Activated gamma-delta T cell treated with Interleukin-2 at 50 U/mL for 16 hours (primary cell): ENCODE measurements around the gene KDM8.

Experiments
- DNase-seq: peaks from one replicate; pipeline ENCODE4 v3.0.0-alpha.2; 2020

The KDM8 gene

DNA sequence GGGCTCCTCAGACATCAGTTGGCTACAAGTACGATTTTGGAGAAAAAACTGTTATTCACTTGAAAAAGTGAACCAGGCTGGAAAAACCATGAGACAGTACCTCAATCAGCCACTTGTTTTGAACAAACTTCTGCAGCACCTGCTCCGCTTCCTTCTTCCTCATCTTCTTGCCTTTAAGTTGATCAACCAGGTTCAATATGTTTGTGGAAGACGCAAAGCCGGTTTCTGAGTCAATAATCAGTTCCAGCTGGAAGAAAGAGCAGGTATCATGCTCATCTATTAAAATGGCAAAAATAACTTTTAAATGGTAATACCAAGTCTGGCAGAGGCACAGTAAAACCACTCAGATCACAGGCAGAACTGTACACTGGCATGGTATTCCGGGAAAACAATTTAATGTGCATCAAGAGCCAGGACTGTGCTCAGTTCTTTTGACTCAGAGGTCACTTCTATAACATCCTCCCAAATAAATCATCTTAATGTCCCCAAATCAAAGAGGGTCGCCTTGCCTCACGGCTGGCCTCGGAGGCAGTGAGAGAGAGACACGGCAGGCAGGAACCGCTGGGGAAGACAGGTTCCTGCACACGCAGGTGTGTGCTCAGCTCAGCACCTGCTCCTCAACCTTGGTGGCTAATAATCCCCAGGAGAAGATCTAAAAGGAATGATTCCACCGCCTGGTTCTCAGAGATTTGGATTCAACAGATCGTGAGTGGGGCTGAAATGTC is 29.7 kb downstream of the KDM8 start:
- no peak for DNase-seq

DNA sequence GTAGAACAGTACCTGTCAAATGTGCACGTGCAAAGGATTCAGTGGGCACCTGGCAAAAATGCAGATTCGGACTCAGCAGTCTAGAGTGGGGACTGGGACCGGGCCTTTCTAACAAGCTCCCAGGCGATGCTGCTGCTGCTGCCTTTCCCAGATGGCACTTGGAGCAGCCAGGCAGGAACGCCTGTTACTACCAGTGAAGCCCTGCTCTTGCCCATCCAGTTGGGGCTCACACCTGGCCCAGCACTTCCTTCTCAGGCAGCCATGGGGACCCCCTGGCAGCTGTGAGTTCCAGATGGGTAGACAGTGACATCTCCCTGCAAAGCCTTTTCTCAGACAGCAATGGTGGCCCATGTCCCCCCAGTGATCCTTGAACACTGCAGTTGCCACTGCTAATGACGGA is 30.4 kb downstream of the KDM8 start:
- DNase-seq: no peak

DNA sequence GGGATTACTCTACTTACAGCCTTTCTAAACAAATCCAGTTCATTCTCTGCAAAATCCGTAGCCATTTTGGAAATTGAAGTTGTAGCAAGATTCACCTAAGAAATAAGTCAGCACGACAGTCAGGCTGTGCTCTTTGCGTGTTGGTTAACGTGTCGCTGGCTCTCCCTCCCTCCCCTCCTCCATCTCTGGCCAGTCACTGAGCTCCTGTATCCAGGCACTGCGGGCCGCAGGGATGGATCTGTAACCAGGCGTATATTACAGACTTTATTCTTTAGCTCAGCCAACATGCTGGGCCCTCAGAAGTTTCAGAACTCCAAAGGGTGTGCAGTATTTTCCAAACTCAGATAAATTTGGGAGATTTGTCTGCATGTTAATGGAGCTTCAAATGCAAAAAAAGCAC is 30.8 kb downstream of the KDM8 start:
- no peak for DNase-seq

DNA sequence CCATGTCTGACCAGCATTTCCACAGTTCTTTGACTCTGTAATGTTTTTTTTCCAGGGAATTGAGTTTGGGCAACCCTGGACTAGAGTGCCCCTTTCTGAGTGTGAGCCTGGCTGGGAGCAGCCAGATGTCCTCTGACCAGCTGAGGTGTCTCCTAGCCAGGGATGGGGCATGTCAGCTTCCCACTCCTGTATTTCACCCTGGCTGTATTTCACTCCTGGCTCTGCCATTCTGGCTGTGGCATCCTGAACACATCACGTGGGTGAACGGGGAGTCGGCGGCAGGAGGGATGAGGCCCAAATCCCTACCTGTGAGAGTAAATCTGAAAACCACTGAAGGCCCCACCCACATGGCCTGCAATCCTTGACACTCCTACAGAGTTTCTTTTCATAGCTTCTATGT is 31.3 kb downstream of the KDM8 start:
- no peak for DNase-seq

GRCh38 chr16:27235055-27235937 is 32.0 kb downstream of the KDM8 start:
- peak; percentile 87 for DNase-seq

DNA sequence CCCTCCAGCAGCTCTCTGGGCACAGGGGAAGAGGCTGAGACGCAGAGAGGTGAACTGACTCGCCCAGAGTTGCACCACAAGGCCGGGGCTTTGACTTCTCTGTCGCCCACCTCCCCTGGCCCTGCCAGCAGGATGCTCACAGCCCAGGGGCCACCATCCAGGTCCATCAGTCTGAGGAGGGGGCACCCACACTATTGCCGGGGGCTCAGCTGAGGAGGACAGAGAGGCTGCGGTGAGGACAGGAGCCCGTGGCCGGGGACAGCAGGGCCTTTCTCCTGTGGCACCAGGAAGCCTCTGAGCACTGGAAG is 32.6 kb downstream of the KDM8 start:
- no peak for DNase-seq

GRCh38 chr16:27236635-27237218 is 33.4 kb downstream of the KDM8 start:
- no peak for DNase-seq

- peak; percentile 62 for DNase-seq
Observed at GRCh38 chr16:27237219-27238015, 34.1 kb downstream of the KDM8 start.

DNA sequence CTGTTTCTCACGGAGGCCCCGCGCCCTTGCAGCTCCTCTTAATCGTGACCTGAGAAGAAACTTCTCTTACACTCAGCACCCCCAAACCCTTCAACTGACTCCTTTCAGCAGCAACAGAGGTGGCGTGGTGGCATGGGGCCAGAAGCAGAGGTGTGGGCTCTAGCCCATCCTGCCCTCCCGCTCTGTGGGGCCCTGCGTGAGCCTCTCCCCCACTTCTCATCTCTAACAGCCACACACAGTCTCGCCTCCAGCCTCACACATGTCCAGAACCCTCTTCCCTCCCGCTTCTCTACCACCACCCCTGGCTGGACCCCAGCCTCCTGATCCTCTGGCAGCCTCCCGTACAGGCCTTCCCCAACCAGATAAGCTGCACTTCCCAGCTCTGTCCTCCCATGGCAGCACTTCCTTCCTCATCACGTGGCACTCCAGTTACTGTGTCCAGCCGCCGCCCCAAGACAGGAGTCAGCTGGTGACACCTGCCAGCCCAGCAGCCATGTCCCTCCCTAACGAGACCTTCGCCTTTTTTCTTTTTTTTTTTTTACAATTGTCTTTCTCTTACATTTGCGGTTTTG is 34.8 kb downstream of the KDM8 start:
- DNase-seq: peak; percentile 50

DNA sequence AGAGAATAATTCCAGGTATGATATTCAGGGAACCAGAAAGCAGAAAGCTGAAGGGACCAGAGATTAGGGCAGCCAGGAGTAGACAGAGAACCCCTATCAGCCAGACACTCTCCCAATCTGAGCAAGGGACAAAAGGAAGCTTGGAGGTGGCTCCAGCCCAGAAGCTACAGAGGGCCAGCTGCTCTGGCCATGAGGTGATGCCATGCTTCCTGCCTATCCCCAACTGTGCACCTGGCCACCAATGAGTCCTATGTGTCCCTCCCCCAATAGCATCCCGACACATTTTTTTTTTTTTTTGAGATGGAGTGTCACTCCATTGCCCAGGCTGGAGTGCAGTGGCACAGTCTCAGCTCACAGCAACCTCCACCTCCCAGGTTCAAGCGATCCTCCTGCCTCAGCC is 35.3 kb downstream of the KDM8 start:
- DNase-seq: no peak

- DNase-seq: no peak
Observed at GRCh38 chr16:27239026-27239425, 35.7 kb downstream of the KDM8 start.

GRCh38 chr16:27239906-27240655 is 36.8 kb downstream of the KDM8 start:
- DNase-seq: no peak

DNA sequence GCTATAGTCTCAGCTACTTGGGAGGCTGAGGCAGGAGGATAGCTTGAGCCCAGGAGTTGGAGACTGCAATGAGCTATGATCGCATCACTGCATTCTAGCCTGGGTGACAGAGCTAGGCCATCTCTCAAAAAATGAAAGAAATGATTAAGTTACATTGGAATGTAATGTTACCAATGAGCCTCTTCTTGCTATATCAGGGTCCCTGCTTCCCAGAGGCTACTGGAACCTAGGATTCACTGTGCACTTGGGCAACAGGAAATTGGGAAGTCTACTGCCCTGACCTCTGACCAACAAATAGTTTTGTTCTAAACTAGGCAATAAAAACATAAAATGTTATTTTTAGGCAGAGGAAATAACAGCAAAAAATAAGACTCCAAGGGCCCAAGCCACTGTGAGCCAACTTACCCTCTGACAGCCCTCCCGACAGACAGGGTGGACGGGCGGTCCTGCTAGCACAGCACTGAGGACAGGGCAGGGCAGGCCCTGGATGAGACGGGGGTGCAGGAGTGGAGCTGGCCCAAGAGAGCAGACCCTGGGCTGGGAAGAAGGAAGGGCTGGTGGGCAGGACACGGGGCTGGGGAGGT is 37.7 kb downstream of the KDM8 start:
- DNase-seq: no peak

DNA sequence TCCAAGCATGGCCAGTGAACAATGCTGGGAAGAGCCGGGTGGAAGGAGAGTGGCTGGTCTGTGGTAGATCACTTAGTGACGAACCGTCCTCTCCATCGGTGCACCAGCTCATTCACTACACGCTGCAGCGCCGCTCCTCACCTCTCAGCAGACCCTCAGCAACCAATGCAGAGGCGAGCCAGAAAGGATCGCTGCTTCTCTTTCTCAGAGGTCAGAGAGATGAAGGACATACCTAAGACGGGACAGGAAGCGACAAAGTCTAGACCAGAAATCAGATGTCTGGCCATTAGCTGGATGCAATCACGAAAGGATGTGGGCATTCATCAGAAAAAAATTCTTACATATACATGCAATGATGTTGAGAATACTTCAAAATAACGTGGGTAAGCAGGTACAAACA is 38.3 kb downstream of the KDM8 start:
- no peak for DNase-seq

GRCh38 chr16:27242398-27242797 is 39.1 kb downstream of the KDM8 start:
- DNase-seq: no peak

DNA sequence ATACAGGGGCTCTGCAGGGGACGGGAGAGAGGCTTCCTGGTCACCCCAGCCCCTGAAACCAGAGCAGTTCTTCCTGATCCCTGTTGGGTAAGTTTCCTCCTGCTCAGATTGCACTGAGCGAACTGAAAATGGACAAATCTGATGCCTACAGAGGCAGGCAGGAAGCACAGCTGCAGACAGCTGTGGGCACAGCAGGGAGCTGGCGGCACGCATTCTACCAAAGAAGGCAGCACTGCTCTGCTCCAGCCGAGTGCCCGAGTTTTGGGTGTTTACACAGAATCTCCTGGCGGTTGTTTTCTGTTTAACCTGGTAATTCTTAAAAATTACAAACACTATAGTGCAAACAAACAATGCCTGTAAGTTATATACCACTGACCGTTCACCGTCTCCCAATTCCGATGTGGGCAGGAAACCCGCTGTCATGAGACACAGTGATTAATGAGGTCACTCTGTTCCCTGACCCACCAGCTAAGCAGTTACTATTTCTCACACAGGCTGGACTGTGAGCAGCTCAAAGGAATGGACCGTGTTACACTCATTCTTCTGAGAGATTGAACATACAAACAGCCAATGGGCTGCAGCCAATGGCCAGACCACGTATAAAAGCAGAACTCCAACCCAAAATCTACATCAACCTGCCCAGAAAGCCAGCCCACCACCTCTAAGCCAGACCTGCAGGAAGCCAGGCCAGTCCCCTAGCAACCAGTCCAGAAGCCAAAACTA is 39.7 kb downstream of the KDM8 start:
- DNase-seq: no peak

- no peak for DNase-seq
Observed at GRCh38 chr16:27243725-27244362, 40.5 kb downstream of the KDM8 start.

DNA sequence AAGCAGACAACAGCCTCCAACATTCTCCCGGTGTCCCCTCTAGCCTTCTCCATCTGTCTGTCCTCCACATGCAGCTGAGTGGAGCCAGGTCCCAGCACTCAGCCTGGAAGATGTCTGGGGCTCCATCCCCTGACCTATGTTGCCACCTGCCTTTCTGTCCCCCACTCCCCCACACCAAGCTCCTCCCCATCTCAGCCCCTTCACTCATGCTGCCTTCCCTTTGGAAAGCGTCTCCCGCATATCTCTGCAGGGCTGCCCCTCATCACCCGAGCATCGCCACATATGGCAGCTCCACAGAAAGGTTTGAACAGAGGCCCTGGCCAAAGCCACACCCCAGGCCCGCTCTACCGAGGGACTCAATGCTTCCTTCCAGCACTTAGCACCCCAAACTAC is 41.0 kb downstream of the KDM8 start:
- no peak for DNase-seq

GRCh38 chr16:27245276-27246172 is 42.2 kb downstream of the KDM8 start:
- no peak for DNase-seq

DNA sequence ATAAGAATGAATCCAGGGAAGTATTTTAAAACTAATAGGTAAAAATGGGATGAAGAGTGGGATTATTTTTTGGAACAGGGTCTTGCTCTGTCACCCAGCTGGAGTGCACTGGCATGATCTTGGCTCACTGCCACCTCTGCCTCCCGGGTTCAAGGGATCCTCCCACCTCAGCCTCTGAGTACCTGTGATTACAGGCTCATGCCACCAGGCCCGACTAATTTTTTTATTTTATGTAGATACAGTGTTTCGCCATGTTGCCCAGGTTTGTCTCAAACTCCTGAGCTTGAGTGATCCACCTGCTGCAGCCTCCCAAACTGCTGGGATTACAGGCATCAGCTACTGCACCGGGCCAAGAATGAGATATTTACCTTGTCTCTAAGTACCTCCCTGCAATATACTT is 43.1 kb downstream of the KDM8 start:
- DNase-seq: no peak
